Testis (tissue), 2 donors: ENCODE data around the gene TLR8.

Experiments used
- POLR2A ChIP-seq: fragments of 450-650 bp; IDR thresholded peaks from one replicate; pipeline ENCODE4 v1.6.1; 2017; ENCODE audit warnings: antibody characterized with exemption, mild to moderate bottlenecking, moderate library complexity
- TF ChIP-seq, protein P1 (sequence below), 3 experiments: fragments of 450-650 bp in 2 of 3; fragments of 200-600 bp in 1 of 3; sonication (generic) in 1 of 3; IDR thresholded peaks; one replicate each; pipeline ENCODE4 v1.5.1; 2016 to 2019; ENCODE audit warnings: antibody characterized with exemption in 3 of 3, mild to moderate bottlenecking in 2 of 3, moderate library complexity in 1 of 3

DNA sequence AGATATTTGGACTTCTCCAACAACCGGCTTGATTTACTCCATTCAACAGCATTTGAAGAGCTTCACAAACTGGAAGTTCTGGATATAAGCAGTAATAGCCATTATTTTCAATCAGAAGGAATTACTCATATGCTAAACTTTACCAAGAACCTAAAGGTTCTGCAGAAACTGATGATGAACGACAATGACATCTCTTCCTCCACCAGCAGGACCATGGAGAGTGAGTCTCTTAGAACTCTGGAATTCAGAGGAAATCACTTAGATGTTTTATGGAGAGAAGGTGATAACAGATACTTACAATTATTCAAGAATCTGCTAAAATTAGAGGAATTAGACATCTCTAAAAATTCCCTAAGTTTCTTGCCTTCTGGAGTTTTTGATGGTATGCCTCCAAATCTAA is 19.3 kb upstream of the TLR8 start:
- TF ChIP-seq, protein P1, sequence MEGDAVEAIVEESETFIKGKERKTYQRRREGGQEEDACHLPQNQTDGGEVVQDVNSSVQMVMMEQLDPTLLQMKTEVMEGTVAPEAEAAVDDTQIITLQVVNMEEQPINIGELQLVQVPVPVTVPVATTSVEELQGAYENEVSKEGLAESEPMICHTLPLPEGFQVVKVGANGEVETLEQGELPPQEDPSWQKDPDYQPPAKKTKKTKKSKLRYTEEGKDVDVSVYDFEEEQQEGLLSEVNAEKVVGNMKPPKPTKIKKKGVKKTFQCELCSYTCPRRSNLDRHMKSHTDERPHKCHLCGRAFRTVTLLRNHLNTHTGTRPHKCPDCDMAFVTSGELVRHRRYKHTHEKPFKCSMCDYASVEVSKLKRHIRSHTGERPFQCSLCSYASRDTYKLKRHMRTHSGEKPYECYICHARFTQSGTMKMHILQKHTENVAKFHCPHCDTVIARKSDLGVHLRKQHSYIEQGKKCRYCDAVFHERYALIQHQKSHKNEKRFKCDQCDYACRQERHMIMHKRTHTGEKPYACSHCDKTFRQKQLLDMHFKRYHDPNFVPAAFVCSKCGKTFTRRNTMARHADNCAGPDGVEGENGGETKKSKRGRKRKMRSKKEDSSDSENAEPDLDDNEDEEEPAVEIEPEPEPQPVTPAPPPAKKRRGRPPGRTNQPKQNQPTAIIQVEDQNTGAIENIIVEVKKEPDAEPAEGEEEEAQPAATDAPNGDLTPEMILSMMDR (IDR thresholded peaks at IDR 0.05), result no peak
- no peak for TF ChIP-seq POLR2A
